ENCODE data around the gene GSAP. TPM values are rescaled to one million over a fixed set of nuclear protein-coding genes. Genes with fewer than 3 reads are reported as not detected.

Gene GSAP
- polyA plus RNA-seq, 3 donors, result 19.1 to 105 (median 35.6) TPM

GRCh38 chr7:77349141-77349540 is 67.0 kb downstream of the GSAP start:
- Histone ChIP-seq H4K20me1 (ENCODE audit: insufficient read depth, low read length) (peaks cover 6% of the 10 kb centered on the region), H3K9me3 (replicated peaks in 1 of 2; ENCODE audit: control insufficient read depth in 1 of 2, insufficient read depth in 1 of 2, low read length in 2 of 2) (no peaks in the 10 kb centered on the region), H2AFZ (ENCODE audit: insufficient read depth, low read depth, low read length, poor library complexity, severe bottlenecking) (no peak overlapping the region), H3K79me2 (ENCODE audit: insufficient read depth, low read length) (no peaks in the 10 kb centered on the region), H3K27ac (ENCODE audit: low read depth in 1 of 2, low read length in 2 of 2) (no peak overlapping the region), H3K27me3 (ENCODE audit: control insufficient read depth in 2 of 2, insufficient read depth in 2 of 2, low read length in 2 of 2) (no peaks in the 10 kb centered on the region), H3K9ac (ENCODE audit: insufficient read depth, low read length, poor library complexity, severe bottlenecking) (no peak overlapping the region), H3K4me3 (replicated peaks in 1 of 3; ENCODE audit: low read depth in 2 of 3, low read length in 3 of 3) (no peak overlapping the region), H3K4me1 (ENCODE audit: control insufficient read depth in 1 of 2, insufficient read depth in 2 of 2, low read length in 2 of 2) (peaks cover 10 to 14% of the 10 kb centered on the region in 2 donors), H3K4me2 (replicated peaks; ENCODE audit: extremely low read depth, low read length, poor library complexity, severe bottlenecking) (no peak overlapping the region), H3K36me3 (replicated peaks in 1 of 2; ENCODE audit: control insufficient read depth in 1 of 2, insufficient read depth in 2 of 2, low read length in 2 of 2) (peaks cover 30 to 66% of the 10 kb centered on the region in 2 donors)
- H3K4me1 Mint-ChIP-seq, result peaks cover 15% of the 10 kb centered on the region
- H3K4me3 Mint-ChIP-seq, result no peak overlapping the region
- H3K27me3 Mint-ChIP-seq (ENCODE audit: low read depth in 3 of 3), result peaks cover 0 to 2% (median 0%) of the 10 kb centered on the region in 3 donors
- DNase-seq, result no peak
- H3K27ac Mint-ChIP-seq, result no peak overlapping the region
- TF ChIP-seq, protein P1, sequence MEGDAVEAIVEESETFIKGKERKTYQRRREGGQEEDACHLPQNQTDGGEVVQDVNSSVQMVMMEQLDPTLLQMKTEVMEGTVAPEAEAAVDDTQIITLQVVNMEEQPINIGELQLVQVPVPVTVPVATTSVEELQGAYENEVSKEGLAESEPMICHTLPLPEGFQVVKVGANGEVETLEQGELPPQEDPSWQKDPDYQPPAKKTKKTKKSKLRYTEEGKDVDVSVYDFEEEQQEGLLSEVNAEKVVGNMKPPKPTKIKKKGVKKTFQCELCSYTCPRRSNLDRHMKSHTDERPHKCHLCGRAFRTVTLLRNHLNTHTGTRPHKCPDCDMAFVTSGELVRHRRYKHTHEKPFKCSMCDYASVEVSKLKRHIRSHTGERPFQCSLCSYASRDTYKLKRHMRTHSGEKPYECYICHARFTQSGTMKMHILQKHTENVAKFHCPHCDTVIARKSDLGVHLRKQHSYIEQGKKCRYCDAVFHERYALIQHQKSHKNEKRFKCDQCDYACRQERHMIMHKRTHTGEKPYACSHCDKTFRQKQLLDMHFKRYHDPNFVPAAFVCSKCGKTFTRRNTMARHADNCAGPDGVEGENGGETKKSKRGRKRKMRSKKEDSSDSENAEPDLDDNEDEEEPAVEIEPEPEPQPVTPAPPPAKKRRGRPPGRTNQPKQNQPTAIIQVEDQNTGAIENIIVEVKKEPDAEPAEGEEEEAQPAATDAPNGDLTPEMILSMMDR (IDR thresholded peaks at IDR 0.05), result no peak
- H3K9me3 Mint-ChIP-seq, result peaks cover 0 to 2% (median 0%) of the 10 kb centered on the region in 7 donors
- intact Hi-C loops (cut with micrococcal nuclease), result no loop called here
- H3K36me3 Mint-ChIP-seq, result peaks cover 43 to 52% of the 10 kb centered on the region in 2 donors

DNA sequence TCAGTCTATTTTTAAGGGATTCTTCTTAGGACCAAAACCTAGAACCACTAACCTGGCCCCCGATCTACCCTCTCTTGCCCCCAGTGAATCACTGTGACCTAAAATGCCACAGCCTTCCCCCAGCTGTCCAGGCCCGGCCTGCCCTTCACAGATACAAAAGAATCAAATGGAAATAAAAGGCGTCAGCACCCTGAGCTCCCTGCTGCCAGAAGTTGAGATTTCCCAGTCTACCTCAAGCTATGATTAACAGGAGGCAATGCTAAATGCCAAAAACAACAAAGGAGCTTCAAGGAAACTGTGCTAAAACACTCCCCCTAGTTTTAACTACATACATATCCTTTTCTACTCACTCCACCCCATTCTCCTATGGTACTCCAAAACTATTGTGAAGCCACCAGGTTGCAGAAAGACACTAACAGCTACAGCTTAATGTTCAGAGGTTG is 67.8 kb downstream of the GSAP start:
- Histone ChIP-seq H2AFZ (ENCODE audit: insufficient read depth, low read depth, low read length, poor library complexity, severe bottlenecking) (no peak overlapping the region), H3K4me2 (replicated peaks; ENCODE audit: extremely low read depth, low read length, poor library complexity, severe bottlenecking) (no peak overlapping the region), H3K9me3 (replicated peaks in 1 of 2; ENCODE audit: control insufficient read depth in 1 of 2, insufficient read depth in 1 of 2, low read length in 2 of 2) (no peaks in the 10 kb centered on the region), H3K27ac (ENCODE audit: low read depth in 1 of 2, low read length in 2 of 2) (no peak overlapping the region), H3K9ac (ENCODE audit: insufficient read depth, low read length, poor library complexity, severe bottlenecking) (no peak overlapping the region), H3K4me1 (ENCODE audit: control insufficient read depth in 1 of 2, insufficient read depth in 2 of 2, low read length in 2 of 2) (peaks cover 10 to 14% of the 10 kb centered on the region in 2 donors), H3K79me2 (ENCODE audit: insufficient read depth, low read length) (no peaks in the 10 kb centered on the region), H4K20me1 (ENCODE audit: insufficient read depth, low read length) (peaks cover 6% of the 10 kb centered on the region), H3K36me3 (replicated peaks in 1 of 2; ENCODE audit: control insufficient read depth in 1 of 2, insufficient read depth in 2 of 2, low read length in 2 of 2) (peaks cover 23 to 65% of the 10 kb centered on the region in 2 donors), H3K27me3 (ENCODE audit: control insufficient read depth in 2 of 2, insufficient read depth in 2 of 2, low read length in 2 of 2) (no peaks in the 10 kb centered on the region), H3K4me3 (replicated peaks in 1 of 3; ENCODE audit: low read depth in 2 of 3, low read length in 3 of 3) (no peak overlapping the region)
- H3K4me1 Mint-ChIP-seq, result peaks cover 15% of the 10 kb centered on the region
- H3K4me3 Mint-ChIP-seq, result no peak overlapping the region
- 89% methylated on average over 3 of the region's 3 CpGs for WGBS (ENCODE audit: insufficient coverage)
- peaks cover 36 to 45% of the 10 kb centered on the region in 2 donors for H3K36me3 Mint-ChIP-seq
- TF ChIP-seq, protein P1 (IDR thresholded peaks at IDR 0.05), result no peak
- H3K27me3 Mint-ChIP-seq (ENCODE audit: low read depth in 3 of 3), result peaks cover 0 to 2% (median 0%) of the 10 kb centered on the region in 3 donors
- peak overlapping the region in 1 of 7 donors; percentile 15 for H3K27ac Mint-ChIP-seq
- no peak for DNase-seq
- H3K9me3 Mint-ChIP-seq, result peaks cover 0 to 2% (median 0%) of the 10 kb centered on the region in 7 donors
- intact Hi-C loops (cut with micrococcal nuclease), result no loop called here

Measured in CD14-positive monocyte (primary cell).